DND-41 (cell line): ENCODE measurements around the gene CCDC69.

ENCODE experiments used
- ATAC-seq: fragments of 200-7000 bp; cut with Tn5 transposase; 3 replicates; pipeline ENCODE4 v1.9.1; 2021; ENCODE audit warnings: low read depth; ENCODE audit not compliant: insufficient read depth
- DNase-seq: peaks from one replicate; pipeline ENCODE4 v3.0.0-alpha.2; 2020
- H2AFZ ChIP-seq: 2 replicates; pipeline ENCODE4 v1.6.0; 2012; ENCODE audit warnings: low read depth, low read length
- H3K27ac ChIP-seq: 2 replicates; pipeline ENCODE4 v1.5.1; 2012; ENCODE audit warnings: low read length, inconsistent platforms
- H3K27me3 ChIP-seq: fragments of 200-600 bp; sonication (generic); 2 replicates; pipeline ENCODE4 v1.6.0; 2012; ENCODE audit warnings: low read length, mild to moderate bottlenecking, inconsistent platforms; ENCODE audit not compliant: insufficient read depth, poor library complexity
- H3K36me3 ChIP-seq: 2 replicates; pipeline ENCODE4 v1.5.1; 2012; ENCODE audit warnings: low read length, inconsistent platforms; ENCODE audit not compliant: insufficient read depth
- H3K4me1 ChIP-seq: 2 replicates; pipeline ENCODE4 v1.5.1; 2012; ENCODE audit warnings: mild to moderate bottlenecking, low read length; ENCODE audit not compliant: insufficient read depth
- H3K4me2 ChIP-seq: 2 replicates; pipeline ENCODE4 v1.6.0; 2012; ENCODE audit warnings: mild to moderate bottlenecking, moderate library complexity, low read length, inconsistent platforms; ENCODE audit not compliant: insufficient read depth
- H3K4me3 ChIP-seq, 2 experiments: fragments of 200-600 bp in 1 of 2; shearing (Covaris generic) in 1 of 2; 2 replicates each; pipeline ENCODE4 v1.5.1; 2012 to 2016; ENCODE audit warnings: inconsistent platforms in 2 of 2, low read length in 2 of 2, mild to moderate bottlenecking in 2 of 2, low read depth in 1 of 2, moderate library complexity in 1 of 2
- H3K79me2 ChIP-seq: 2 replicates; pipeline ENCODE4 v1.6.0; 2012; ENCODE audit warnings: low read length, inconsistent platforms; ENCODE audit not compliant: insufficient read depth
- H3K9ac ChIP-seq: 2 replicates; pipeline ENCODE4 v1.6.0; 2012; ENCODE audit warnings: low read depth, mild to moderate bottlenecking, inconsistent platforms, low read length, moderate library complexity
- H3K9me3 ChIP-seq: 2 replicates; pipeline ENCODE4 v1.5.1; 2012; ENCODE audit warnings: low read length, moderate library complexity, mild to moderate bottlenecking, inconsistent platforms; ENCODE audit not compliant: insufficient read depth, severe bottlenecking
- H4K20me1 ChIP-seq: 2 replicates; pipeline ENCODE4 v1.6.0; 2012; ENCODE audit warnings: low read length; ENCODE audit not compliant: insufficient read depth
- CTCF ChIP-seq: IDR thresholded peaks from 2 replicates; pipeline ENCODE4 v1.5.1; 2012; ENCODE audit warnings: borderline replicate concordance, low read length, moderate library complexity, mild to moderate bottlenecking; ENCODE audit not compliant: poor library complexity, severe bottlenecking; ENCODE audit errors: extremely low read depth
- EZH2 ChIP-seq: IDR thresholded peaks from 3 replicates; pipeline ENCODE4 v1.6.1; 2012; ENCODE audit warnings: borderline replicate concordance, low read depth, mild to moderate bottlenecking, moderate library complexity, low read length, inconsistent platforms; ENCODE audit not compliant: severe bottlenecking

The CCDC69 gene

GRCh38 chr5:151212406-151212798 is 11.5 kb downstream of the CCDC69 start:
- ATAC-seq (peak; percentile 16), DNase-seq (peak; percentile 72)
- Histone ChIP-seq H3K27me3 (no peaks in the 10 kb centered on the region), H3K4me1 (peaks cover 77% of the 10 kb centered on the region), H3K4me3 (peak overlapping the region; percentile 84 to 85), H3K36me3 (peaks cover 46% of the 10 kb centered on the region), H3K9me3 (no peaks in the 10 kb centered on the region), H2AFZ (no peak overlapping the region), H3K27ac (peak overlapping the region; percentile 100), H4K20me1 (peaks cover 16% of the 10 kb centered on the region), H3K9ac (peak overlapping the region; percentile 99), H3K79me2 (peaks cover 51% of the 10 kb centered on the region), H3K4me2 (peak overlapping the region; percentile 69)
- TF ChIP-seq CTCF (no peak), EZH2 (no peak)

GRCh38 chr5:151208481-151208914 is 15.4 kb downstream of the CCDC69 start:
- TF ChIP-seq CTCF (no peak), EZH2 (no peak)
- H3K27me3 ChIP-seq: no peaks in the 10 kb centered on the region
- H3K9ac ChIP-seq: peak overlapping the region; percentile 51
- H4K20me1 ChIP-seq: no peaks in the 10 kb centered on the region
- DNase-seq (peak; percentile 18), ATAC-seq (no peak)
- H3K79me2 ChIP-seq: peaks cover 15% of the 10 kb centered on the region
- no peaks in the 10 kb centered on the region for H3K9me3 ChIP-seq
- H3K4me2 ChIP-seq: peak overlapping the region; percentile 10; the same call in 1 of the 2 replicates
- H3K4me1 ChIP-seq: peaks cover 49% of the 10 kb centered on the region
- H2AFZ ChIP-seq: peak overlapping the region; percentile 29
- H3K27ac ChIP-seq: peak overlapping the region; percentile 92
- peaks cover 15% of the 10 kb centered on the region for H3K36me3 ChIP-seq
- no peak overlapping the region for H3K4me3 ChIP-seq

GRCh38 chr5:151205411-151205810 is 18.5 kb downstream of the CCDC69 start:
- Histone ChIP-seq H3K9ac (no peak overlapping the region), H3K27ac (peak overlapping the region; percentile 33), H3K79me2 (no peaks in the 10 kb centered on the region), H3K27me3 (no peaks in the 10 kb centered on the region), H3K36me3 (no peaks in the 10 kb centered on the region), H3K4me3 (no peak overlapping the region), H3K9me3 (no peaks in the 10 kb centered on the region), H2AFZ (0 out of 2 replicates have a peak overlapping the region, but pooled peaks have one; percentile 16), H3K4me2 (no peak overlapping the region), H3K4me1 (peaks cover 45% of the 10 kb centered on the region), H4K20me1 (no peaks in the 10 kb centered on the region)
- TF ChIP-seq CTCF (no peak), EZH2 (no peak)
- ATAC-seq: no peak
- DNase-seq: peak; percentile 4

GRCh38 chr5:151204051-151204450 is 19.8 kb downstream of the CCDC69 start:
- Histone ChIP-seq H2AFZ (no peak overlapping the region), H3K9ac (no peak overlapping the region), H3K4me3 (no peak overlapping the region), H3K4me1 (peaks cover 32% of the 10 kb centered on the region), H3K9me3 (no peaks in the 10 kb centered on the region), H3K27ac (no peak overlapping the region), H3K79me2 (no peaks in the 10 kb centered on the region), H3K4me2 (no peak overlapping the region), H3K27me3 (no peaks in the 10 kb centered on the region), H4K20me1 (no peaks in the 10 kb centered on the region), H3K36me3 (no peaks in the 10 kb centered on the region)
- ATAC-seq: no peak
- DNase-seq: no peak
- TF ChIP-seq EZH2 (no peak), CTCF (no peak)
